Loucy (cell line): ENCODE results near the gene TAF1B.

Experiments used
- H2AFZ ChIP-seq: fragments of 200-600 bp; sonication (generic); 2 replicates; pipeline ENCODE4 v1.6.0; 2016; ENCODE audit warnings: antibody characterized with exemption, mild to moderate bottlenecking, low read length, moderate library complexity
- H3F3A ChIP-seq: fragments of 200-600 bp; 2 replicates; pipeline ENCODE4 v1.6.0; 2016; ENCODE audit warnings: antibody characterized with exemption, low read depth, mild to moderate bottlenecking
- H3K27me3 ChIP-seq: fragments of 200-600 bp; sonication (generic); 2 replicates; pipeline ENCODE4 v1.6.1; 2014; ENCODE audit warnings: low read length, mild to moderate bottlenecking; ENCODE audit not compliant: insufficient read depth, poor library complexity, severe bottlenecking
- H3K36me3 ChIP-seq: fragments of 200-600 bp; sonication (generic); 2 replicates; pipeline ENCODE4 v1.6.1; 2016; ENCODE audit warnings: low read length; ENCODE audit not compliant: insufficient read depth
- H3K4me1 ChIP-seq: fragments of 200-600 bp; sonication (generic); 2 replicates; pipeline ENCODE4 v1.5.1; 2014; ENCODE audit warnings: low read length, mild to moderate bottlenecking; ENCODE audit not compliant: insufficient read depth, poor library complexity, severe bottlenecking
- H3K4me2 ChIP-seq: fragments of 200-600 bp; sonication (generic); 2 replicates; pipeline ENCODE4 v1.6.0; 2014; ENCODE audit warnings: antibody characterized with exemption, low read length, low read depth, mild to moderate bottlenecking; ENCODE audit not compliant: poor library complexity, severe bottlenecking
- H3K4me3 ChIP-seq: fragments of 200-600 bp; sonication (generic); 2 replicates; pipeline ENCODE4 v1.5.1; 2014; ENCODE audit warnings: low read length, mild to moderate bottlenecking, mixed read lengths; ENCODE audit not compliant: poor library complexity, severe bottlenecking
- H3K79me2 ChIP-seq: fragments of 200-600 bp; sonication (generic); 2 replicates; pipeline ENCODE4 v1.6.1; 2014; ENCODE audit warnings: low read length; ENCODE audit not compliant: insufficient read depth
- H3K9ac ChIP-seq: fragments of 200-600 bp; sonication (generic); 2 replicates; pipeline ENCODE4 v1.6.0; 2014; ENCODE audit warnings: mild to moderate bottlenecking, low read depth, low read length, moderate library complexity; ENCODE audit not compliant: poor library complexity, severe bottlenecking
- H3K9me2 ChIP-seq: fragments of 200-600 bp; sonication (generic); replicated peaks from 2 replicates; pipeline ENCODE4 v1.6.1; 2016; ENCODE audit warnings: low read depth, low read length, mixed read lengths
- H3K9me3 ChIP-seq: fragments of 200-600 bp; sonication (generic); 2 replicates; pipeline ENCODE4 v1.6.1; 2014; ENCODE audit warnings: mild to moderate bottlenecking, antibody characterized with exemption, low read length, low read depth; ENCODE audit not compliant: insufficient read depth
- H4K20me1 ChIP-seq: fragments of 200-600 bp; sonication (generic); 2 replicates; pipeline ENCODE4 v1.6.0; 2014; ENCODE audit warnings: antibody characterized with exemption, low read length, mild to moderate bottlenecking; ENCODE audit not compliant: insufficient read depth, poor library complexity, severe bottlenecking
- CTCF ChIP-seq: fragments of 200-600 bp; sonication (generic); conservative IDR thresholded peaks from 2 replicates; pipeline ENCODE4 v1.5.1; 2014; ENCODE audit warnings: mild to moderate bottlenecking, antibody characterized with exemption, low read length
- EZH2phosphoT487 ChIP-seq: fragments of 200-600 bp; IDR thresholded peaks from 2 replicates; pipeline ENCODE4 v1.6.1; 2018; ENCODE audit warnings: antibody characterized with exemption, mild to moderate bottlenecking, moderate library complexity, borderline replicate concordance

TAF1B gene

DNA sequence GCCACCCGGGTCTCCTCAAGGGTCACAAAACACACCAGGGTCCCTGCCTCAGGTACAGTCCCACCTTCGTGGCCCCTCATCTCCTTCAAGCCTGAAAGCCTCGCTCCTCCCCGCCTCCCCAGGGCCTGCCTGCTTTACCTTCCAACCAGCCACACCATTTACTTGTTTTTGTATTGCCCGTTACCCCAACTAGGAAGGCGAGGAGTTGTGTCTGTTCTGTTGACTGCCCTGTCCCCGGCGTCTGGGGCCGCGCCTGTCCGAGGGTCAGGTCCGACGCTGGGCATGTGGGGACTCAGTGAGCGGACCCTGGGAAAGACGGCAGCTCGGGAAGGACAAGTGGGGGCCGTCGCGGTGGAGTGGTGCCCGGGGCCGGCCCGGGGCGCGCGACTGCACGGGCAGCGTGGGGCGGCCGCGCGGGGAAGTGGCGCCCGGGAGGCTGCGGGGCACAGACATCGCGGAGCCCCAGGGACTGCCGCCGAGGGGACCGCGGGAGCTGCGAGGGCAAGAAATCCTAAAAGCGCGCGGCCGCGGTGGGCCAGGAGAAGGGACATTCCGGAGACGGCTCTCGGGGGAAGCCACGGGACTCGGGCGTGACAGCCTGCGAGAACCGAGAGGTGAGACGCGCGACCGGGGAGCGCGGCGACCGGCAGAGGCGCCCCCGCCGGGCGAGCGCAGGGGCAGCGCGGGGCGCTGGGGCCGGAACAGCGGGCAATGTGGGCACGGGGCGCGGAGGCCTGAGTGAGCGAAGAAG lies 107.4 kb downstream of the TAF1B start:
- H3K27me3 ChIP-seq, result no peaks in the 10 kb centered on the region
- no peaks in the 10 kb centered on the region for H3K9me3 ChIP-seq

GRCh38 chr2:9951272-9951521 lies 107.9 kb downstream of the TAF1B start:
- H3K4me3 ChIP-seq, result peak overlapping the region; percentile 78
- no peaks in the 10 kb centered on the region for H3K27me3 ChIP-seq
- H3K79me2 ChIP-seq, result peaks cover 13% of the 10 kb centered on the region
- peak overlapping the region; percentile 73; the same call in 1 of the 2 replicates for H2AFZ ChIP-seq
- H4K20me1 ChIP-seq, result no peaks in the 10 kb centered on the region
- TF ChIP-seq EZH2phosphoT487, result no peak
- no peak for TF ChIP-seq CTCF
- H3K4me2 ChIP-seq, result peak overlapping the region; percentile 75
- H3K9me3 ChIP-seq, result no peaks in the 10 kb centered on the region
- H3K4me1 ChIP-seq, result peaks cover 32% of the 10 kb centered on the region
- H3F3A ChIP-seq, result no peaks in the 10 kb centered on the region; the same call in 1 of the 2 replicates
- no peaks in the 10 kb centered on the region for H3K36me3 ChIP-seq
- H3K9me2 ChIP-seq, result no peaks in the 10 kb centered on the region
- H3K9ac ChIP-seq, result no peak overlapping the region

More for the DNA sequence above, 107.4 kb downstream of the TAF1B start:
- peaks cover 32% of the 10 kb centered on the region for H3K4me1 ChIP-seq
- peak overlapping the region; percentile 73; the same call in 1 of the 2 replicates for H2AFZ ChIP-seq
- TF ChIP-seq CTCF (no peak; the same call in 1 of the 2 replicates), EZH2phosphoT487 (no peak)
- peak overlapping the region; percentile 78 for H3K4me3 ChIP-seq
- H4K20me1 ChIP-seq, result no peaks in the 10 kb centered on the region
- H3F3A ChIP-seq, result no peaks in the 10 kb centered on the region; the same call in 1 of the 2 replicates
- no peaks in the 10 kb centered on the region for H3K36me3 ChIP-seq
- no peak overlapping the region for H3K9ac ChIP-seq
- H3K9me2 ChIP-seq, result no peaks in the 10 kb centered on the region
- peaks cover 13% of the 10 kb centered on the region for H3K79me2 ChIP-seq
- peak overlapping the region; percentile 75 for H3K4me2 ChIP-seq

- Histone ChIP-seq H4K20me1 (no peaks in the 10 kb centered on the region), H3K9ac (peak within 1 kb of the TSS; percentile 52), H3K79me2 (peaks cover 13% of the 10 kb centered on the region), H3K36me3 (no peaks in the 10 kb centered on the region), H3K4me2 (peak within 1 kb of the TSS; percentile 75), H3F3A (no peaks in the 10 kb centered on the region; the same call in 1 of the 2 replicates), H2AFZ (peak within 1 kb of the TSS; percentile 73; the same call in 1 of the 2 replicates), H3K9me2 (no peaks in the 10 kb centered on the region), H3K4me1 (peaks cover 37% of the 10 kb centered on the region), H3K9me3 (no peaks in the 10 kb centered on the region), H3K27me3 (no peaks in the 10 kb centered on the region), H3K4me3 (peak within 1 kb of the TSS; percentile 82)
- no peak for TF ChIP-seq EZH2phosphoT487
- TF ChIP-seq CTCF, result no peak
Measured at GRCh38 chr2:9951522-9952285, 108.4 kb downstream of the TAF1B start, which contains the start of gene GRHL1. Gene GRHL1, plus strand, starts transcription at chr2:9951693. Its CDS starts 141 bp downstream, at chr2:9951834.
